HPDE6-E6E7 (cell line): ENCODE results near the gene GNL2.
"Not testable (repeated sequence)": the region's sequence is repeated elsewhere in the genome, so short reads cannot be mapped to it uniquely, and the experiment has no call there.

Source experiments
- DNase-seq: peaks from one replicate; pipeline ENCODE4 v3.0.0; 2011; ENCODE audit warnings: missing footprints; ENCODE audit errors: extremely low spot score

The GNL2 gene

GRCh38 chr1:37559957-37560379 lies 35.8 kb downstream of the GNL2 start:
- not testable (repeated sequence) for DNase-seq

GRCh38 chr1:37559080-37559479 lies 36.7 kb downstream of the GNL2 start:
- DNase-seq, result no peak

- no peak for DNase-seq
Measured at GRCh38 chr1:37558411-37558810, 37.3 kb downstream of the GNL2 start.

- DNase-seq, result no peak
Measured at GRCh38 chr1:37557402-37557801, 38.3 kb downstream of the GNL2 start.

GRCh38 chr1:37556712-37557196 lies 39.0 kb downstream of the GNL2 start, which contains the start of gene DNALI1:
TSS of gene DNALI1 (plus strand) at chr1:37556940. CDS start at chr1:37556995, 55 bp downstream.
- no peak for DNase-seq

GRCh38 chr1:37553927-37554808 lies 41.6 kb downstream of the GNL2 start, which contains the start of gene SNIP1:
TSS of gene SNIP1 (minus strand) at chr1:37554293. CDS start at chr1:37554229, 64 bp downstream.
- peak; percentile 94 for DNase-seq

GRCh38 chr1:37553598-37553926 lies 42.2 kb downstream of the GNL2 start:
- DNase-seq, result no peak

- no peak for DNase-seq
Measured at GRCh38 chr1:37549341-37549740, 46.4 kb downstream of the GNL2 start.

- no peak for DNase-seq
Measured at GRCh38 chr1:37545019-37545418, 50.7 kb downstream of the GNL2 start.

GRCh38 chr1:37544530-37544929 lies 51.2 kb downstream of the GNL2 start:
- no peak for DNase-seq

GRCh38 chr1:37540036-37540785 lies 55.5 kb downstream of the GNL2 start:
- no peak for DNase-seq

GRCh38 chr1:37539154-37539553 lies 56.6 kb downstream of the GNL2 start:
- not testable (repeated sequence) for DNase-seq

- no peak for DNase-seq
Measured at GRCh38 chr1:37537378-37537777, 58.4 kb downstream of the GNL2 start.

- DNase-seq, result no peak
Measured at GRCh38 chr1:37533317-37534093, 62.2 kb downstream of the GNL2 start.

- not testable (repeated sequence) for DNase-seq
Measured at GRCh38 chr1:37532418-37533156, 63.1 kb downstream of the GNL2 start.

- not testable (repeated sequence) for DNase-seq
Measured at GRCh38 chr1:37529888-37530287, 65.8 kb downstream of the GNL2 start.

- no peak for DNase-seq
Measured at GRCh38 chr1:37519613-37520012, 76.1 kb downstream of the GNL2 start.

- not testable (repeated sequence) for DNase-seq
Measured at GRCh38 chr1:37518929-37519328, 76.8 kb downstream of the GNL2 start.

- DNase-seq, result not testable (repeated sequence)
Measured at GRCh38 chr1:37518241-37518640, 77.5 kb downstream of the GNL2 start.

- no peak for DNase-seq
Measured at GRCh38 chr1:37517569-37517968, 78.2 kb downstream of the GNL2 start.
